NCI-H748 (cell line): Measurements from ENCODE around the gene PPFIA1.

Experiments used
- DNase-seq: peaks from one replicate; lab custom pipeline; 2025; ENCODE audit not compliant: unreplicated experiment; lab: John Stamatoyannopoulos, UW

The PPFIA1 gene

DNA sequence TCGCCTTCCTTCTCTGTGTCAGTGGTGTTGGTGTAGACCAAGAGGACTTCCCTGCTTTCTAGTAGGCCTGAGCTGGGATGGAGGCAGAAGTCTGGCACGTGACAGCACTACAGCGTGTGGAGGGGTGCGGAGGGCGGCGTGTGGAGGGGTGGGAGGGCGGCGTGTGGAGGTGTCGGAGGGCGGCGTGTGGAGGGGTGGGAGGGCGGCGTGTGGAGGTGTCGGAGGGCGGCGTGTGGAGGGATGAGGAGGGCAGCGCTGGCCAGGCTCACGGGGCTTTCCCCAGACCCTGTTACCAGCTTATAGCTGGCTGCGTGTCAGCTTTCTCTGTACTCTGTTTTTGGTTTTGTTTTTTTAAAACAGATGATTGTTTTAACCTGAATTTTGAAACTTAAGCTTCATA, 82.1 kb downstream of the PPFIA1 start:
- no peak for DNase-seq

DNA sequence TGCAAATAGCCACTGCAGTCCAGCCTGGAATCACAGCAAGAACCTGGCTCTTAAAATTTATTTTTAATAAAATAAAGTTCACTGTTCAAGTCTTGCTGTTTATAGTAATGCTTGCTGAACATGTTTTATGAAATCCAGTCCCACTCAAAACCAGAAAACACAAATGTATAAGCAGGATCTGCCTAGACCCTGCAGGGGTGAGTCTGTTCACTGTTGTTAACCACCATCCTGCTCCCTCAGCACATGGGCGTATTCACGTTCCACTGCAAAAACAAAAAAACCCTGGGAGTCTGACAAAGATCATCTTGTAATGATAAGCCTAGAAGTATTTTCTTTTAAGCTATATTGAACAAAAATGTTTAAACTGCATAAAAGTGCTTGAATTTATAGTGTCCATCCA, 82.8 kb downstream of the PPFIA1 start:
- DNase-seq: no peak

DNA sequence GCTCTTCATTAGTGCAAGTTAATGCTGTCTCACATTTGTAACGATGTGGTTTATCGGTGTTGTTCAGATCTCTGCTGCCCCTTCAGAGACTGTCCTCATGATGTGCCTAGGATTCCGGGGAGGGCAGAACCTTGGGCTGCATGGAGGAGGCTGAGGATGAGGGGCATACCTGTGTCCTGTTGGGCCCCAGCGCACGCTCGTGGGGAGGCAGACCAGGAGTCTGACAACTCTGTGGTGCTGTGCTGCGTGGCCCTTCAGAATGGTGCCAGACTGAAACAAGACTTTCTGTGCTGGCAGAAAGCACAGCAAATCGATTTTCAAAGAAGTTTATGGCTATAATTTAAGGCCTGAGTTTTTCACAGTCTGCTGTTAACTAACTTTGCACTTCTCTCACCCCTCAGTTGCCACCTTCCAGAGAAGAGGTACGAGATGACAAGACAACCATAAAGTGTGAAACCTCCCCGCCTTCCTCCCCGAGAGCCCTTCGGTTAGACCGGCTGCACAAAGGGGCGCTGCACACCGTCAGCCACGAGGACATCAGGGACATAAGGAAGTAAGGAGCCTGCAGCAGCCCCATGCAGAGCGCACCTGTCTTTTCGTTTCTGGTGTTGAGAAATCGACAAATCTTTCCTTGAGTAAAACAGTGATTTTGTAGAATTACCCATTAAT, 83.5 kb downstream of the PPFIA1 start:
- no peak for DNase-seq

DNA sequence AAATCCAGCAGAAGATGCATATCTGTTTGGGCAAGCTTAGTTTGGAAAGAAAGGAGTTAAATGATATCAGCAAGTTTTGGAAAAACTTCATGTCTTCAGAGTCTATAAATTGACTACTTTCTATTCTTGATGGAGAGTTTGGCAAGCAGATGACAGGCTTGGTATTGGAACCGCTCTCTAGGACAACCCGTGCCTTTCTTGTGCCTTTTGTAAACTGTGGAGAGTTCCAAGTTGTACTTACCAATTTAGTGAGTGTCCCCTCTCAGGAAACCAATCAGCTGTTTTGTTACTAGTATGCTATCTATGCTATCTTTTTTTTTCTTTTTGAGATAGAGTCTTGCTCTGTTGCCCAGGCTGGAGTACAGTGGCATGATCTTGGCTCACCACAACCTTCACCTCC, 84.1 kb downstream of the PPFIA1 start:
- no peak for DNase-seq

DNA sequence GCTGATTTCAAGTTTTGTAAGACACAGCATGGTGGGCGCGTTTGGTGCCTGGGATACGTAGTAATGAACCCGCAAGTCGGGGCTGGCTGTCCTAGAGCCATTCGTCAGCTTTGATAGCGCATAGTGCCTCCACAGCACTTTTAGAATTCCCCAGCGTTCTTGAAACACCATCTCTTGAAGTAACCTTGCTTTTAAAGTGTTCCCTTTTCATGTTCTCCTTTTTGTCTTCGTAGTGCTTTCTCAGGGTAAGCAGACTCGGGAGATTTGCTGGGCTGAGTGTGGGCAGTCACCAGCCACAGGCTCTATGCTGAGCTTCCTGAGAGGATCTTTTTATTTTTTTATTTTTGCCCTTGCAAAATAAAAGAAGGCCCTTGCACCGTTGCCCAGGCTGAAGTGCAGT, 88.3 kb downstream of the PPFIA1 start:
- DNase-seq: no peak

DNA sequence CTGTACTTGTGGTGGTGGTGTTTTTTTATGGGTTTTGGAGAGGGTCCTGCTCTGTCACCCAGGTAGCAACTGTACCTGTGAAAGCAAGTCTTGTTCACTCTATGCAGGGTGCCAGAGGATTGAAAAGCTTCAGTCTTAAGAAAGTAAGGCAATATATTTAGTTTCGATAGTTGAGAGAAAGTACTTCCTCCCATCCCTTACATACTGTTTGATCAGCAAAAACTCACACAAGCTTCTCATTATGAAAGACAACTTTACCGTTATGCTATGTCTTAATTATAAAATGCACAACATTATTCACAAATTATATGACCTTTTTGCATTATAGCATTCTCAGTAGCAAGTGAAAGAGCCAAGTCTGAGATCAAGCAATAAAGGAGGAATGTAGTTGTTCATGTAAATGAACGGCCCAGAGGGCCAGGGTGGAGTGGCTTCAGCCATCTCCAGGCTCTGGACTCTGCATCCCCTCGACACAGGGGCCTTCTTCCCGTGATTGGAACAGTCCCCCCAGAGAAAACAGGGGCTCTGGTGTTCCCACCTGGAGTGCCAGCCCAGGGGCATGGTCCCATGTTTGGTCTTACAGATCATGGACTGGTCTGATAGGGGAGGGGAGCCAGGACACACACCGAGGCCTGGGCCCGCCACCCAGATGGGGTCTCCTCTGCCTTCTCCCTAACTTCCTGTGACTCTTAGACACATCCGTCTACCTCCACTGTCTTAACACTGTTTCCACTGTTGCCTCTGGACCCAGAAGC, 89.1 kb downstream of the PPFIA1 start:
- DNase-seq: no peak

DNA sequence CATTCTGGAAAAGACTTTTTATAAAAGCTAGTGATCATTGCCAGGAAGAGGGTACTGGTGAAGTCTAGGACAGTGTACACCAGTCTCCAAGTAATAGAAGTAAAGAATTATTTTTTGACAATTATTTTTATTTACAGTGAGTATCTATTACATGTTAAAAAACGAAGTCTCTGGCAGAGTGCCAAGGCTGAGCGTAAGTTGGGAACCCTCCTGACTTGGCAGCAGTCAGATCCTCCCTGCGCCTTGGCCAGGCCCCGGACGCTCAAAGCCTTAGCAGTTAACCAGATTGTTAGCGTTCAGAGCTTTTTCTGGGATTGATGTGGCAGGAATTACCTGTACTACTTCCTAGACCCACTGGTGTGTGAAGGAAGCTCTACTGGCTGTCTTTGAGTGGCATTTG, 89.7 kb downstream of the PPFIA1 start:
- DNase-seq: no peak

DNA sequence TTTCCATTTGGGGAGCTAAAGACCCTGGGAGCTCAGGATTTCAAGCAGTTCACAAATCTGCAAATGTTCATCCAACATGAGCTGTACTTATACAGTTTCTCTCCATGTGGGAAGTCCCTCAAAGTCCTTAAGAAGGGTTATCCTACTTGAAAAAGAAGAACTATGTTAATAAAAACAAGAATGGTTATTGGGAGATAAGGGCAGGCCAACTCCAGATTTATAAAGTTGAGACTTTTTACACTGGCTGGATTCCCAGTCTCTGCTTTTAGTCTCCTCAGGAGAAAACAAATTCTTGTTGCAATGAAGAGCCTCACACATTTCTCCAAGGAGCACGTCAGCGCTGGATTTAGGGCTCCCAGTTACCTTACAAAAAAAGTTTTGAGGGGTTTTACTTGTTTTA, 93.7 kb downstream of the PPFIA1 start:
- DNase-seq: no peak

DNA sequence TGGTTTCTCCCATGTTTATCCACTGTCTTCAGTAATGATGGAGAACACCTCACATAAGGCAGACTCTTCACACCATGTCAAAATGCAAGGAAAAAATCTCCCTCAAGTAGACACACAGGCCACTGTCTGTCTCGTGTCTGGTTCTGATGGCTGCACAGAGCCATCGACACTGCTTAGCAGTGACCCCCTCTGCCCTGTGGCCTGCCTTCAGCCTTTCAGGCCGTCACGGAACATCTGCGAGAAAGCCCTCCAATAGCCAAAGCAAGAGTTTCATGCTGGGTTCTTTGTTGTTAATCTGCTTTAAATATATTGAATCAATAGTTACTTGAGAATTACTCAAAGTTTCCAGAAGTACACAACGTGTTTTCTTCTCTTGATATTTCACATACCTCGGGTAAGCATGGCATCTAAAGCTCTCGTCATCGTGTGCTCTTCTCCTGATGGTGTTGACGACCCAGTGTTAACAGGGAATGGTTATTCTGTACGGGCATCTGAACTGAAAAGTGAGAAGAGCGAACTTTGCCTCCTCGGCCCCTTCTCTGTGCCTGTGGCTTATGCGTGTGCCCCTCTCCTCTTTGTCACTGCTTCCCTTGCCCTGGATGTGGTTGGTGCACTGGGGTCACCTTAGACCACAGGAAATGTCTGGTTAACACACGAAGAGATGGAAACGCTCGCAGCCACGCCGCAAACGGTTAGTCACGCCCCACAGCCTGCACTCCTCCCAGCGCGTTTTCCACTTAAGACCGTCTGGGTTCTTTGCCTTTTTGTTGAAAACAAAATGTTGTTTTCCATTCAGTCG, 94.5 kb downstream of the PPFIA1 start:
- DNase-seq: no peak

DNA sequence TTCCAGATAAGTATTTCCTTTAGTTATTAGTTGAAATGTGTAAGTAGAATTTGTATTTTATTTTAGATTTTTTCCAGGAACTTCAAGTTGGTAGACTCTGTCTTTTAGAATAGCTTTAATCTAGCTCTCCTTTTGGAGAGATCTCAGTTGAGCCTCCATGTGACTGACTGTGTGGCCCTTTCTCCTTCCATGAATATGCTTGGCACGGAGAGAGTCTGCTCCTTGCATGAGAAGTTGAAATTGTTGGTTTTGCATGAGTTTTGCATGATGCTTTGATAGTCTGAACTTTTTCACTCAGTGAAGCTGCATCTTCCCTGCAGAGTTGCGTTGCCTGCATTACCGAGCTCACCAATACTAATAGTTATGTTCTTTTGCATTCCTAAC, 95.0 kb downstream of the PPFIA1 start:
- DNase-seq: no peak

DNA sequence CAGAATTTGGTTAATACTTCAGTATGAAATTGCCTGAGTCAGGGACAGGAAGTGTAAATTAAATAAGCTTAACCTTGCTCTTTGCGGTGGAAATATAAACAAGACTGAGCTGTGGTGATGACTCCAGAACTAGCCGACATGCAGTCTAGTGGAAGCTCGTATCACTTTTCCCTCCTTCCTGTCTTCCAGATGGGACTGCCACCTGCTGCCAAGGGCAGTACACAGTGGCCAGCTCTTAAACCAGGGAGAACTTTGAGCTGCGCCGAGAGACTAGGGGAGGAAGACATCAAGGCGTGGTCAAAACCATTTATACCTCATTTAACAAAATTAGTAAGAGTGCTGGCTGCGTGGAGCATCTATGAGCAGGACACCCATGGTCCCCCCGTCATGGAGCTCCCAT, 96.6 kb downstream of the PPFIA1 start:
- no peak for DNase-seq

DNA sequence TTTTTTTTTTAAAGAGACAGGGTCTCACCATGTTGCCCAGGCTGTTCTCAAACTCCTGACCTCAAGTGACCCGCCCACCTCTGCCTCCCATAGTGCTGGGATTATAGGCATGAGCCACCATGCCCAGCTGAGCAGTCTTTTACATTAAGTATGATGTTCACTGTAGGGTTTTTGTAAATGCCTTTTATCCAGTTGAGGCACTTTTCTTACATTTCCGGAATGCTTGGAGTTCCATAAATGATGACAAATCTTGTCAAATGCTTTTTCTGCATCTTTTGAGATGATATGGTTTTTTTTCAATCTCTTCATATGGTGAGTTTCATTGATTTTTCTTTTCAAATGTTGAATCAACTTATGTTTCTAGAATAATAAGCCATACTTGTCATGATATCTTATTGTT, 98.5 kb downstream of the PPFIA1 start:
- DNase-seq: no peak

DNA sequence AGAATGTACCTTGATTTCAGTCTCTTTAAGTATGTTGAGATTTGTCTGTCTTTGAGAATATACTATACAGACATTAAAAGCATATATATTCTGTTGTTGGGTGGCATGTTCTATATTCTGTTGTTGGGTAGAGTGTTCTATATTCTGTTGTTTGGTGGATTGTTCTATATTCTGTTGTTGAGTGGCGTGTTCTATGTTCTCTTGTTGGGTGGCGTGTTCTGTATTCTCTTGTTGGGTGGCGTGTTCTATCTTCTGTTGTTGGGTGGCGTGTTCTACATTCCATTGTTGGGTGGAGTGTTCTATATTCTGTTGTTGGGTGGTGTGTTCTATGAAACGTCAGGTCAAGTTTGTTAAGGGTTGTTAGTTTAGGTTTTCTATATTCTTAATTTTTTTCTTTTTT, 100.8 kb downstream of the PPFIA1 start:
- DNase-seq: no peak

DNA sequence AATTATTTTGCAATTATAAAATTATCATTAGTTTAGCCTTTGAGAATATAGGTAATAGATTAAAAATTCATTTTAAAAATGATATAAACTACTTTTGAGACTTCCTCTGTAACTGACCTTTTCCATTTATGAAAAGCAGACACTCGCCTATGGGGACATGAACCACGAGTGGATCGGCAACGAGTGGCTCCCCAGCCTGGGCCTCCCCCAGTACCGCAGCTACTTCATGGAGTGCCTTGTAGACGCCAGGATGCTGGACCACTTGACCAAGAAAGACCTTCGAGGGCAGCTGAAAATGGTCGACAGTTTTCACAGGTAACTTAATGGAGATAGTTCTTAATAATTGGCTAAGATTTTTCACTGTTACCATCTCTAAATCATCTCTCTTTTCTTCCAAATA, 101.6 kb downstream of the PPFIA1 start:
- no peak for DNase-seq

DNA sequence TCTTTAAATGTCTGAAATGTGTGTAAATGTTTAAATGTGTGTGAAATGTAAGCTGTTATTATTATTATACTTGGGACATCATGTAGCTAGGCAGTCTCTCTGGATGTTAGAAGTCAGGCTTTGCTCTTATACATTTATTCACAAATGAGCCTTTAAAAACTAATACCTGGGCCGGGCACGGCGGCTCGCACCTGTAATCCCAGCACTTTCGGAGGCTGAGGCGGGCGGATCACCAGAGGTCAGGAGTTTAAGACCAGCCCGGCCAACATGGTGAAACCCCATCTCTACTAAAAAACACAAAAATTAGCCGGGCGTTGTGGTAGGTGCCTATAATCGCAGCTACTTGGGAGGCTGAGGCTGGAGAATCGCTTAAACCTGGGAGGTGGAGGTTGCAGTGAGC, 106.1 kb downstream of the PPFIA1 start:
- DNase-seq: no peak

DNA sequence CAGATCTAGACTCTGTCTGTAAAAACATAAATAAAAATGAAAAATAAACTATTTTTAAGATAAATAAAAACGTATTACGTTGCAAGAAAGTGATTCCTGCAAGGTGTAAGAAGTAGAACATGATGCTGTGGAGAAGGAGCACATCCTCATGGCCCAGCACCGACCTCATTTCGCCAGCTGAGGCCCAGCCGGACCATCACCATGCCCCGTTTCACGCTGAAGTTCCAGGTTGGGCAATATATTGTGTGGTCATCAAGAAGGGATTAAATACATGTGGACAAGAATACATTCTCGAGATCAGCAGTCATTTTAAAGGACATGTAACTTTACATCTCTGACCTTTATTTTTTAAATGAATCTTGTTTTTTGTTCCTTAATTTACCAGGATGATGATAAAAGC, 107.2 kb downstream of the PPFIA1 start:
- DNase-seq: no peak

DNA sequence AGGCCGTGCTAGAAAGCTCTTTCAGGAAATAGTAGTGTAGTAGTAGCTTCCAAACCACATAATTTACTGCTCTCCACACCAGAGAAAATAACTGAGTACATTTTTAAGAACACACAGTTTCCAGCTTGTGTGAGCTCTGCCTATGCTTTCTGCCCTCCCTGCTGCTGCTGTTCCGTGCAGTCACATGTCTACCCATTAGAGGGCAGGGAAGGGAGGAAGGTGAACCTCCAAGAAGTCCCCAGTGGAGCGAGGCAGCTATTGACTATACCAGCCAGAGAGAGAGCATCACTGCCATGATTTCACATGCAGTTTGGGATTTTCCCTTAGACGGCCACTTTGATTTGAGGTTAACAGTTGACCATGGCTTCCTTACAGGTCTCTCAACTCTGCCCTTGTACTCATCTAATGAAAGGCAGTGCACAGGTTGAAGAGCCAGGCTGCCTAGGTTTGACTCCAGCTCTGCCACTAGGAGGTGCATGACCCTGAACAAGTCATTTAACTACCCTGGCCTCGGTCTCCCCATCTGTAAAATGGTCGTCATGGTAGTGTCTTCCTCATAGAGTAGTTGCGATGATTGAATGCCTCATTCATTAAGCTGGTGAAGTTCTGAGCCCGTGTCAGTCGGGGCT, 108.1 kb downstream of the PPFIA1 start:
- no peak for DNase-seq

DNA sequence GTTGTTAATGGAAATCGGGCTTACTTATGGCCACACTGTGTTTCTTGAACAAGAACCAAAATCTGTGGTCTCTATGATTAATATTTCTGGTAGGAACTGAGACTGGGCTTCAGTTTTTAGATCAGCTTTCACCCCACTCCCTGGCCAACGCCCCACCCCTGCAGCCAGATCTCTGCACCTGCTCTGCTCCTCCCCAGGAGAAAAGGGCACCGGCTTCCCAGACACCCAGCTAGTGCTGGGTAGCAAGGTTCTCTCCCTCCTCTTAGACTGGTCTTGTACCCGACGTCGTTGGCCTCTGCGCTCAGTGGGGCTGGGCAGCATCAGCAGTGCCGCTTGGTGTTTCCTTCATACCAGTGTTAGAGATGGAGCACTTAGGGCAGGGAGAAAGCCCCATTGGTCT, 110.9 kb downstream of the PPFIA1 start:
- no peak for DNase-seq

DNA sequence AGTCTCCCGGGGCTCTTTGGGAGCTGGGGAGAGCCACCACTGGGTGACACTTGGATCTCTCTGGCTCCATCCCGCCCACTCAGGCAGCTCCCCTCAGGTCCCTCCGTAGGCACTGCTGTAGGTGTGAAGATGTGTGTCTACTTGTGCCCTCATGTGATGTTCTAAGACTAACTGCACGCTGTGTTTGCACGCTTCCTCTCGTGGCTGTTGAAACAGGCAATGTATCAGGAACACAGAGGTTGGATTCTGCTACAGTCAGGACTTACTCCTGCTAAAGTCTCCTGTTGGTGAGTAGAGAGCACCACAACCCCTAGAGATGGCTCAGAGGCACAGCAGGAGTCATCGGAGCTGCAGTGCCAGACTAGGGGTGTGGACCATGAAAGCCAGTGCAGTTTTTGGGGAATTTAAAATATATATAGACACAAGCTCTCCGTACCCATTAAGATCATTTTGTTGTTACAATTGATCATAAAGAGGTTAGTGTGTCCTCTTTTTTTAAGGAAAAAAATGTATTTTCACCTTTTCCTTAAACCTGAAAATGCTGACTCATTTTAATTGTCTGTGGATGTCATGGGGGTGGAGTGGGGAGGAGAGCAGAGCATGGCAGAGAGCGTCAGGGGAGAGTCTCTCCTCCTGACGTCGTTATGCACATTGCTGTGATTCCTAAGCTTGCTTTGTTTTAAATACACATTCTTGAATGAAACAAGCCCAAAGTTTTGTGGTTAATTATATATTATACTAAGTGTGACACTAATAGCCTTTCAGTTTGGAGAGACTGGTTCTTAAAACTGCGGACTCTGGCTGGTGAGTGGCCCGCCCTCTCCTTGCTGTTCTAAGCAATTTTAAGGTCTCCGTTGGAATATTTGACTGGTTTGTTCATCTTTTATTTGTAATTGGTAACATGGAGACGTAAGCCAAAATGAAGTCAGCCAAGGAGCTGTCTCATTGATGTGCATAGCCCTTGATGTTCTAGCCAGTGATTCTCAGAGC, 111.7 kb downstream of the PPFIA1 start:
- no peak for DNase-seq
